ENCODE results near the gene MACF1.
A peak's percentile ranks its signal among the peaks of the same experiment; 100 is the strongest.

GRCh38 chr1:39398278-39399021 lies 194.0 kb downstream of the MACF1 start:
- TF ChIP-seq CTCF (IDR thresholded peaks at IDR 0.05) (peak in 3 of 6 experiments; percentile 6 to 27 (median 18)), POLR2A (IDR thresholded peaks at IDR 0.05) (no peak)
